HG02884 (cell line): ENCODE data around the gene LEKR1.
"Not testable (repeated sequence)": the region's sequence is repeated elsewhere in the genome, so short reads cannot be mapped to it uniquely, and the experiment has no call there.

Experiments used
- ATAC-seq: cut with Tn5 transposase; IDR thresholded peaks from one replicate; pipeline ENCODE4 v1.9.1; 2021; ENCODE audit warnings: mild to moderate bottlenecking, moderate library complexity; ENCODE audit not compliant: unreplicated experiment

Gene LEKR1

GRCh38 chr3:156826144-156826895 is at the start of gene LEKR1:
Gene LEKR1, plus strand, starts transcription at chr3:156826353. Its CDS starts 2,977 bp downstream, at chr3:156829330.
- peak; percentile 82 for ATAC-seq

GRCh38 chr3:156776871-156777270 is 49.3 kb upstream of the LEKR1 start:
- ATAC-seq, result no peak

- ATAC-seq, result no peak
These were observed 44.6 kb upstream of the LEKR1 start for GRCh38 chr3:156781310-156782230.

- no peak for ATAC-seq
These were observed 43.8 kb upstream of the LEKR1 start for GRCh38 chr3:156782319-156782718.

GRCh38 chr3:156782921-156783320 is 43.2 kb upstream of the LEKR1 start:
- ATAC-seq, result no peak

- ATAC-seq, result no peak
These were observed 39.2 kb upstream of the LEKR1 start for GRCh38 chr3:156787001-156787400.

- ATAC-seq, result peak; percentile 92
These were observed 38.1 kb upstream of the LEKR1 start for GRCh38 chr3:156787926-156788663.

- no peak for ATAC-seq
These were observed 37.3 kb upstream of the LEKR1 start for GRCh38 chr3:156788846-156789245.

- no peak for ATAC-seq
These were observed 36.0 kb upstream of the LEKR1 start for GRCh38 chr3:156790156-156790555.

GRCh38 chr3:156792114-156792513 is 34.0 kb upstream of the LEKR1 start:
- ATAC-seq, result no peak

- no peak for ATAC-seq
These were observed 33.6 kb upstream of the LEKR1 start for GRCh38 chr3:156792536-156792935.

- no peak for ATAC-seq
These were observed 33.2 kb upstream of the LEKR1 start for GRCh38 chr3:156792945-156793344.

GRCh38 chr3:156793400-156793799 is 32.8 kb upstream of the LEKR1 start:
- ATAC-seq, result no peak

- ATAC-seq, result no peak
These were observed 32.3 kb upstream of the LEKR1 start for GRCh38 chr3:156793851-156794250.

GRCh38 chr3:156795890-156796481 is 30.2 kb upstream of the LEKR1 start:
- no peak for ATAC-seq

GRCh38 chr3:156797368-156797767 is 28.8 kb upstream of the LEKR1 start:
- ATAC-seq, result no peak

- ATAC-seq, result not testable (repeated sequence)
These were observed 25.9 kb upstream of the LEKR1 start for GRCh38 chr3:156800287-156800686.

GRCh38 chr3:156801746-156802145 is 24.4 kb upstream of the LEKR1 start:
- ATAC-seq, result no peak

- ATAC-seq, result no peak
These were observed 23.1 kb upstream of the LEKR1 start for GRCh38 chr3:156802821-156803606.
